Astrocyte (in vitro differentiated cells and primary cell): ENCODE data around the gene CDK6. TPM values are rescaled to one million over a fixed set of nuclear protein-coding genes. Genes with fewer than 3 reads are reported as not detected.
A peak's percentile ranks its signal among the peaks of the same experiment; 100 is the strongest.

ENCODE experiments used
- DNase-seq: peaks from one replicate; pipeline ENCODE4 v3.0.0-alpha.2; 2010; ENCODE audit warnings: low read depth
- FAIRE-seq: peaks from 2 replicates; lab custom pipeline; 2011; peaks lifted over from hg19 to GRCh38; lab: Jason Lieb, UNC
- H2AFZ ChIP-seq: 2 replicates; pipeline ENCODE4 v1.6.0; 2012; ENCODE audit warnings: low read depth, low read length, inconsistent platforms
- H3K27ac ChIP-seq: 2 replicates; pipeline ENCODE4 v1.5.1; 2011; ENCODE audit warnings: low read depth, low read length, inconsistent platforms
- H3K27me3 ChIP-seq: 2 replicates; pipeline ENCODE4 v1.6.0; 2011; ENCODE audit warnings: low read length, inconsistent platforms; ENCODE audit not compliant: insufficient read depth
- H3K36me3 ChIP-seq: 2 replicates; pipeline ENCODE4 v1.5.1; 2011; ENCODE audit warnings: low read length, inconsistent platforms; ENCODE audit not compliant: insufficient read depth
- H3K4me1 ChIP-seq: 2 replicates; pipeline ENCODE4 v1.5.1; 2011; ENCODE audit warnings: low read length, inconsistent platforms; ENCODE audit not compliant: insufficient read depth
- H3K4me2 ChIP-seq: 2 replicates; pipeline ENCODE4 v1.6.0; 2012; ENCODE audit warnings: low read length, inconsistent platforms
- H3K4me3 ChIP-seq: 2 replicates; pipeline ENCODE4 v1.5.1; 2011; ENCODE audit warnings: low read depth, mild to moderate bottlenecking, low read length, inconsistent platforms; ENCODE audit not compliant: insufficient read depth
- H3K79me2 ChIP-seq: 2 replicates; pipeline ENCODE4 v1.6.0; 2012; ENCODE audit warnings: mild to moderate bottlenecking, low read length, inconsistent platforms; ENCODE audit not compliant: insufficient read depth
- H3K9ac ChIP-seq: 2 replicates; pipeline ENCODE4 v1.6.0; 2012; ENCODE audit warnings: mild to moderate bottlenecking, low read length, inconsistent platforms
- H3K9me3 ChIP-seq: 2 replicates; pipeline ENCODE4 v1.5.1; 2012; ENCODE audit warnings: low read depth, mild to moderate bottlenecking, low read length, inconsistent platforms; ENCODE audit not compliant: insufficient read depth
- H4K20me1 ChIP-seq: 2 replicates; pipeline ENCODE4 v1.6.0; 2012; ENCODE audit warnings: low read length, inconsistent platforms; ENCODE audit not compliant: insufficient read depth
- H3K27ac Mint-ChIP-seq: one replicate; pipeline ENCODE4 v1.8.0; 2021; ENCODE audit warnings: mild to moderate bottlenecking, mixed read lengths; ENCODE audit not compliant: unreplicated experiment
- H3K27me3 Mint-ChIP-seq: one replicate; pipeline ENCODE4 v1.8.0; 2021; ENCODE audit warnings: low read depth, mixed read lengths; ENCODE audit not compliant: unreplicated experiment
- H3K36me3 Mint-ChIP-seq: one replicate; pipeline ENCODE4 v1.8.0; 2021; ENCODE audit warnings: low read depth, mixed read lengths; ENCODE audit not compliant: unreplicated experiment
- H3K4me1 Mint-ChIP-seq: one replicate; pipeline ENCODE4 v1.8.0; 2021; ENCODE audit warnings: low read depth, mixed read lengths; ENCODE audit not compliant: unreplicated experiment
- H3K4me3 Mint-ChIP-seq: one replicate; pipeline ENCODE4 v1.8.0; 2021; ENCODE audit warnings: mild to moderate bottlenecking, moderate library complexity, mixed read lengths; ENCODE audit not compliant: unreplicated experiment
- H3K9me3 Mint-ChIP-seq: one replicate; pipeline ENCODE4 v1.8.0; 2021; ENCODE audit warnings: mild to moderate bottlenecking, mixed read lengths; ENCODE audit not compliant: unreplicated experiment
- CTCF ChIP-seq: IDR thresholded peaks from 2 replicates; pipeline ENCODE4 v1.5.1; 2011; ENCODE audit warnings: low read depth, mild to moderate bottlenecking, inconsistent platforms, low read length, moderate library complexity; ENCODE audit not compliant: insufficient read depth
- EZH2 ChIP-seq: IDR thresholded peaks from 2 replicates; pipeline ENCODE4 v1.6.1; 2012; ENCODE audit warnings: mild to moderate bottlenecking, low read length, inconsistent platforms; ENCODE audit not compliant: insufficient read depth
- total RNA-seq: library from RNA; stranded (reverse); gene quantifications from 2 replicates; pipeline ENCODE4 v1.2.1, GENCODE V29; 2021

Gene CDK6
- total RNA-seq, 1 donor from 2014 or later, result 160 TPM

GRCh38 chr7:92631850-92632487 lies 204.4 kb downstream of the CDK6 start:
- TF ChIP-seq CTCF, result no peak
- no peak for TF ChIP-seq EZH2
- Histone ChIP-seq H3K27me3 (no peaks in the 10 kb centered on the region), H3K36me3 (peaks cover 7% of the 10 kb centered on the region), H3K79me2 (peaks cover 59% of the 10 kb centered on the region), H3K9me3 (no peaks in the 10 kb centered on the region), H3K27ac (peak overlapping the region; percentile 95), H3K9ac (no peak overlapping the region), H4K20me1 (no peaks in the 10 kb centered on the region), H3K4me1 (peaks cover 42% of the 10 kb centered on the region), H3K4me3 (no peak overlapping the region), H2AFZ (no peak overlapping the region), H3K4me2 (peak overlapping the region; percentile 14)
- Mint-ChIP-seq H3K9me3 (peaks cover 2% of the 10 kb centered on the region), H3K27ac (peak overlapping the region; percentile 91), H3K4me3 (peak overlapping the region; percentile 66), H3K27me3 (no peaks in the 10 kb centered on the region), H3K36me3 (peaks cover 21% of the 10 kb centered on the region), H3K4me1 (peaks cover 45% of the 10 kb centered on the region)
- no peak for DNase-seq
- peak; percentile 26 for FAIRE-seq

- peaks cover 45% of the 10 kb centered on the region for H3K4me1 Mint-ChIP-seq
- H3K27ac Mint-ChIP-seq, result peak overlapping the region; percentile 91
- TF ChIP-seq EZH2 (no peak), CTCF (no peak)
- H3K79me2 ChIP-seq, result peaks cover 64% of the 10 kb centered on the region
- H2AFZ ChIP-seq, result no peak overlapping the region
- no peaks in the 10 kb centered on the region for H3K9me3 ChIP-seq
- H3K4me3 ChIP-seq, result no peak overlapping the region
- H3K4me3 Mint-ChIP-seq, result peak overlapping the region; percentile 66
- FAIRE-seq, result no peak
- H3K9ac ChIP-seq, result no peak overlapping the region
- peak overlapping the region; percentile 95 for H3K27ac ChIP-seq
- H3K4me1 ChIP-seq, result peaks cover 44% of the 10 kb centered on the region
- peaks cover 2% of the 10 kb centered on the region for H3K9me3 Mint-ChIP-seq
- no peak for DNase-seq
- H3K36me3 Mint-ChIP-seq, result peaks cover 22% of the 10 kb centered on the region
- H3K27me3 Mint-ChIP-seq, result no peaks in the 10 kb centered on the region
- H4K20me1 ChIP-seq, result no peaks in the 10 kb centered on the region
- no peaks in the 10 kb centered on the region for H3K27me3 ChIP-seq
- H3K36me3 ChIP-seq, result peaks cover 7% of the 10 kb centered on the region
- no peak overlapping the region for H3K4me2 ChIP-seq
Measured at GRCh38 chr7:92631067-92631849, 205.1 kb downstream of the CDK6 start.

- H3K79me2 ChIP-seq, result peaks cover 66% of the 10 kb centered on the region
- no peak for FAIRE-seq
- H3K36me3 ChIP-seq, result peaks cover 7% of the 10 kb centered on the region
- no peaks in the 10 kb centered on the region for H4K20me1 ChIP-seq
- Mint-ChIP-seq H3K27ac (no peak overlapping the region), H3K27me3 (no peaks in the 10 kb centered on the region), H3K4me1 (peaks cover 46% of the 10 kb centered on the region), H3K36me3 (peaks cover 19% of the 10 kb centered on the region), H3K9me3 (peaks cover 2% of the 10 kb centered on the region), H3K4me3 (no peak overlapping the region)
- no peak overlapping the region for H3K4me2 ChIP-seq
- peaks cover 42% of the 10 kb centered on the region for H3K4me1 ChIP-seq
- no peaks in the 10 kb centered on the region for H3K9me3 ChIP-seq
- no peak overlapping the region for H3K4me3 ChIP-seq
- no peak overlapping the region for H2AFZ ChIP-seq
- H3K27ac ChIP-seq, result no peak overlapping the region
- no peaks in the 10 kb centered on the region for H3K27me3 ChIP-seq
- TF ChIP-seq CTCF, result no peak
- TF ChIP-seq EZH2, result no peak
- no peak overlapping the region for H3K9ac ChIP-seq
- no peak for DNase-seq
Measured at GRCh38 chr7:92629779-92630178, 206.6 kb downstream of the CDK6 start.
